Body of pancreas (tissue), 4 donors: ENCODE measurements around the gene TMEM221. TPM values are rescaled to one million over a fixed set of nuclear protein-coding genes. Genes with fewer than 3 reads are reported as not detected.

Experiments used
- ATAC-seq: fragments of 150-250 bp; one replicate; pipeline ENCODE4 v1.9.1; 2016
- DNase-seq, 4 donors: peaks; one replicate each; pipeline ENCODE4 v3.0.0-alpha.2; 2019
- H3K27ac ChIP-seq, 4 donors: fragments of 200-600 bp; sonication (generic); 1 replicate in 3 of 4; 2 replicates in 1 of 4; pipeline versions ENCODE4 v1.5.1 to v1.6.1; 2016 to 2019; ENCODE audit warnings: mild to moderate bottlenecking in 1 of 4, mixed read lengths in 1 of 4, moderate library complexity in 1 of 4
- H3K27me3 ChIP-seq, 2 donors: fragments of 200-600 bp; sonication (generic); one replicate each; pipeline ENCODE4 v1.6.0; 2016; ENCODE audit warnings: mild to moderate bottlenecking in 1 of 2
- H3K36me3 ChIP-seq, 2 donors: fragments of 200-600 bp; sonication (generic); replicated peaks in 1 of 2; 2 replicates each; pipeline ENCODE4 v1.5.1; 2016; ENCODE audit warnings: low read depth in 2 of 2; ENCODE audit not compliant: insufficient read depth in 1 of 2
- H3K4me1 ChIP-seq: fragments of 200-600 bp; sonication (generic); one replicate; pipeline ENCODE4 v1.6.0; 2016
- H3K4me3 ChIP-seq, 2 donors: fragments of 200-600 bp; sonication (generic); 1 replicate in 1 of 2; 2 replicates in 1 of 2; pipeline ENCODE4 v1.5.1; 2016 to 2019
- H3K9me3 ChIP-seq, 3 donors: fragments of 200-600 bp; sonication (generic); 1 replicate in 2 of 3; 2 replicates in 1 of 3; pipeline ENCODE4 v1.5.1; 2016
- POLR2A ChIP-seq, 3 donors: fragments of 450-650 bp; IDR thresholded peaks; one replicate each; pipeline ENCODE4 v1.6.1; 2016; ENCODE audit warnings: antibody characterized with exemption in 3 of 3, mild to moderate bottlenecking in 2 of 3
- WGBS, 2 donors: methylation state at CpG; one replicate each; pipeline ENCODE4 v1.1.5; 2017; 5-methylcytosine and 5-hydroxymethylcytosine counted together
- intact Hi-C: fragments of 100-400 bp; cut with DNase I; formaldehyde crosslinking; loops from one replicate; pipeline ENCODE4 v1.15.1; 2023
- total RNA-seq, 2 donors: library from RNA; depleted of rRNA; stranded (reverse); fragments of >200 nt; gene quantifications; one replicate each; pipeline ENCODE4 v1.1.0, GENCODE V29; 2016
- TF ChIP-seq, protein P1 (sequence below), 7 experiments: fragments of 450-650 bp in 4 of 7; fragments of 200-600 bp in 3 of 7; sonication (generic) in 3 of 7; IDR thresholded peaks; one replicate each; pipeline ENCODE4 v1.5.1; 2016 to 2019; ENCODE audit warnings: antibody characterized with exemption in 7 of 7

TMEM221 gene
- total RNA-seq, 2 donors from 2014 or later: 0.52 TPM; not detected in 1

DNA sequence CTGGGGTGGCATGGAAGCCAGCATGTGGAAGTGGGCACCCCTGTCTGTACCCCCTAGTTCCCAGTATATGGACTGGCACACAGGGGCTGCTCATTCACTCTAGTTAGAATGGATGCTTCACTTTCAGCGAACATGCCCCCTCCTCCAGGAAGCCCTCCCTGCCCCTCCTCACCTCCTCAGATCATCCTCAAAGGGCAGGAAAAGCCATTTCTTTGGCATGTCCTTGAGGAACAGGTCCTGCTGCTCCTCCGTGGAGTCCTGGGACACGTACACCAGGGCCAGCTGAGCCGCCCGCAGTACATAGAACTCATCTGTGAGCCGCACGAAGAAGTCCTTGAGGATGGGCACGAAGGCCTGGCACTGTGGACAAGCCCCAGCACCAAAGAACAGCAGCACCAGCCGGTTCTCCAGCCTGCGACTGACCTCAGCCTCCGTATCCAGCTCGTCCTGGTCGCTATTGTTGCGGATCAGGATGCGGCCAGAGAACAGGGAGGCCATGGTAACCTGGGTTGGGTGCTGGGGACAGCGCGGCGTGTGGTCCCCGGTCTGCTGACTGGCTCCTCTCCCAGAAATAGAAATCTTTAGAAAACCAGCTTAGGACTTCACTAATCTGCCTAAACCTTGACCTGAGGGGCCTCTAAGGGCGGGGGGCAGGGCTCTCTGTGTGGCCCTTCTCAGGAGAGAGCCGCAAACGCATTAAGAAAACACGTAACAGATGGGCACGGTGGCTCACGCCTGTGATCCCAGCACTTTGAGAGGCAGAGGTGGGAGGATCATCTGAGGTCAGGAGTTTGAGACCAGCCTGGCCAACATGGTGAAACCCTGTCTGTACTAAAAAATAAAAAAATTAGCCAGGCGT is 12.1 kb upstream of the TMEM221 start, which contains the start of gene NXNL1:
NXNL1 (minus strand) TSS at position 555 of the 859 bp plus-strand sequence; CDS start at position 498, 57 bp downstream.
- no peaks in the 10 kb centered on the region for H3K9me3 ChIP-seq
- H3K4me1 ChIP-seq: peaks cover 3% of the 10 kb centered on the region
- 56 to 61% methylated on average over 16 to 26 of the region's 26 CpGs for WGBS, 2 donors
- H3K27ac ChIP-seq: no peak within 1 kb of the TSS
- ATAC-seq (no peak), DNase-seq (no peak)
- TF ChIP-seq, protein P1, sequence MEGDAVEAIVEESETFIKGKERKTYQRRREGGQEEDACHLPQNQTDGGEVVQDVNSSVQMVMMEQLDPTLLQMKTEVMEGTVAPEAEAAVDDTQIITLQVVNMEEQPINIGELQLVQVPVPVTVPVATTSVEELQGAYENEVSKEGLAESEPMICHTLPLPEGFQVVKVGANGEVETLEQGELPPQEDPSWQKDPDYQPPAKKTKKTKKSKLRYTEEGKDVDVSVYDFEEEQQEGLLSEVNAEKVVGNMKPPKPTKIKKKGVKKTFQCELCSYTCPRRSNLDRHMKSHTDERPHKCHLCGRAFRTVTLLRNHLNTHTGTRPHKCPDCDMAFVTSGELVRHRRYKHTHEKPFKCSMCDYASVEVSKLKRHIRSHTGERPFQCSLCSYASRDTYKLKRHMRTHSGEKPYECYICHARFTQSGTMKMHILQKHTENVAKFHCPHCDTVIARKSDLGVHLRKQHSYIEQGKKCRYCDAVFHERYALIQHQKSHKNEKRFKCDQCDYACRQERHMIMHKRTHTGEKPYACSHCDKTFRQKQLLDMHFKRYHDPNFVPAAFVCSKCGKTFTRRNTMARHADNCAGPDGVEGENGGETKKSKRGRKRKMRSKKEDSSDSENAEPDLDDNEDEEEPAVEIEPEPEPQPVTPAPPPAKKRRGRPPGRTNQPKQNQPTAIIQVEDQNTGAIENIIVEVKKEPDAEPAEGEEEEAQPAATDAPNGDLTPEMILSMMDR (IDR thresholded peaks at IDR 0.05): no peak
- TF ChIP-seq POLR2A (IDR thresholded peaks at IDR 0.05): no peak
- H3K27me3 ChIP-seq: peaks cover 0 to 16% of the 10 kb centered on the region in 2 donors
- no peak within 1 kb of the TSS for H3K4me3 ChIP-seq
- intact Hi-C loops: no loop called here
- H3K36me3 ChIP-seq: no peaks in the 10 kb centered on the region

DNA sequence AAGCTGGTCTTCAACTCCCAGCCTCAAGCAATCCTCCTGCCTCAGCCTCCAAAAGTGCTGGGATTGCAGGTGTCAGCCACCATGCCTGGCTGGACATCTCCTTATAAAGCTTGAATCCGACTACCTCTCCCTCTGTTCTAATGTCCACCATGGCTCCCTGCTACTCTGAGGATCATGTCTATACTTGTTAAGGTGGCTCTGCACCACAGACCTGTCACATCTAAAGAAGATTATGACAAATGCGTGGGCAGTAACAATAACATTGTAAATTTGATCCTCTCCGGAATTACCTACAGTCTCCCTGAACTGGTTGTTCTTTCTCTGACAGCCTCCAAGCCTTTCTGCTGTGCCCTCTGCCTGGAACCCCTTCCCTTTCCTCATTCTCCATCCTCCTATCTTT is 10.5 kb upstream of the TMEM221 start:
- ATAC-seq: no peak
- 50 to 52% methylated on average over 3 of the region's 3 CpGs for WGBS, 2 donors
- Histone ChIP-seq H3K36me3 (no peaks in the 10 kb centered on the region), H3K27me3 (peaks cover 0 to 20% of the 10 kb centered on the region in 2 donors), H3K4me3 (no peak overlapping the region), H3K27ac (no peak overlapping the region), H3K9me3 (no peaks in the 10 kb centered on the region), H3K4me1 (peaks cover 4% of the 10 kb centered on the region)
- intact Hi-C loops: no loop called here
- DNase-seq: no peak
- TF ChIP-seq, protein P1 (IDR thresholded peaks at IDR 0.05): no peak
- no peak for TF ChIP-seq POLR2A (IDR thresholded peaks at IDR 0.05)

DNA sequence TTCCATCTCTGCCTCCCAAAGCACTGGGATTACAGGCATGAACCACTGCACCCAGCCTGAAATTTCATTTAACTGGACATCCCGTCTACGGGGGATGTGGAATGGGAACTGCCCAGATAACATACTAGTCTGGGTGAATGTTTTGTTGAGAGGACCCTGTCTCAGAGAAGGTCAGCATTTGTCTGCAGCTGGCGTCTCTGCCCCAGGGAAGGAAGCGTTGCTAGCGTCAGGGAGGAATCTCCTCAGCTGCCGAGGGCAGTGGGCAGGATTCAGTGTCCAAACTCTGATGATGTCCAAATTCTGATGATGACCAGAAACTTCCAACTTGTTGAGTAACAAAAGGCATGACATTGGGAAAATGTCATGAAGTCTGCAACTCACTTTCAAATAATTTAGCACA is 9.1 kb upstream of the TMEM221 start:
- DNase-seq (no peak), ATAC-seq (no peak)
- Histone ChIP-seq H3K36me3 (no peaks in the 10 kb centered on the region), H3K4me3 (no peak overlapping the region), H3K27ac (no peak overlapping the region), H3K9me3 (no peaks in the 10 kb centered on the region), H3K27me3 (peaks cover 0 to 25% of the 10 kb centered on the region in 2 donors), H3K4me1 (peaks cover 10% of the 10 kb centered on the region)
- intact Hi-C loops: no loop called here
- WGBS, 2 donors: 19 to 38% methylated on average over 3 to 6 of the region's 6 CpGs
- TF ChIP-seq, protein P1 (IDR thresholded peaks at IDR 0.05): no peak
- TF ChIP-seq POLR2A (IDR thresholded peaks at IDR 0.05): no peak

DNA sequence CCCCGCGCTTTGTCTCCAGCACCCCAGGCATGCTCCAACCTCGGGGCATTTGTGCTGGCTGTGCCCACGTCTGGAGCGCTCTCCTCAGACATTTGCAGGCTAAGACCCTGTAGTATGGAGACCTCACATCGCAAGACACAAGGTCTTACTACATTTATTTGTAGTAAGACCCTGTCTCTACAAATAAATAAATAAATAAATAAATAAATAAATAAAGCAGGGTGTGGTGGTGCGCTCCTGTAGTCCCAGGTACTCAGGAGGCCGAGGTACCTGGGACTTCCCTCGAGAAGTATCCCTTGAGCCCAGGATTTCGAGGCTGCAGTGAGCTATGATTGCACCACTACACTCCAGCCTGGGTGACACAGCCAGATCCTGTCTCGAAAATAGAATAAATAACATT is 7.7 kb upstream of the TMEM221 start:
- H3K9me3 ChIP-seq: no peaks in the 10 kb centered on the region
- ATAC-seq: no peak
- peaks cover 0 to 25% of the 10 kb centered on the region in 2 donors for H3K27me3 ChIP-seq
- H3K4me3 ChIP-seq: no peak overlapping the region
- H3K4me1 ChIP-seq: peaks cover 10% of the 10 kb centered on the region
- intact Hi-C loops: no loop called here
- DNase-seq: no peak
- H3K36me3 ChIP-seq: no peaks in the 10 kb centered on the region
- no peak overlapping the region for H3K27ac ChIP-seq
- 69 to 71% methylated on average over 6 to 11 of the region's 11 CpGs for WGBS, 2 donors
- TF ChIP-seq, protein P1 (IDR thresholded peaks at IDR 0.05): no peak
- TF ChIP-seq POLR2A (IDR thresholded peaks at IDR 0.05): no peak
